GM23338 (cell line): ENCODE measurements around the gene CIT. TPM values are rescaled to one million over a fixed set of nuclear protein-coding genes. Genes with fewer than 3 reads are reported as not detected.

Experiments used
- ATAC-seq: fragments of 200-7000 bp; cut with Tn5 transposase; 3 replicates; pipeline ENCODE4 v1.9.1; 2020
- DNase-seq: peaks from one replicate; pipeline ENCODE4 v3.0.0-alpha.2; 2015; ENCODE audit warnings: low spot score
- H2AFZ ChIP-seq: fragments of 200-600 bp; sonication (generic); 2 replicates; pipeline ENCODE4 v1.8.0; 2016; ENCODE audit warnings: antibody characterized with exemption, mild to moderate bottlenecking, moderate library complexity
- H3F3A ChIP-seq: fragments of 200-600 bp; sonication (generic); replicated peaks from 2 replicates; pipeline ENCODE4 v1.8.0; 2017; ENCODE audit warnings: antibody characterized with exemption, mixed run types, low read depth
- H3K27ac ChIP-seq: fragments of 200-600 bp; sonication (generic); 2 replicates; pipeline ENCODE4 v1.6.1; 2016; ENCODE audit warnings: low read depth
- H3K27me3 ChIP-seq: fragments of 200-600 bp; sonication (generic); 2 replicates; pipeline ENCODE4 v1.8.0; 2016; ENCODE audit warnings: mild to moderate bottlenecking, mixed run types, moderate library complexity; ENCODE audit not compliant: insufficient read depth
- H3K36me3 ChIP-seq: fragments of 200-600 bp; sonication (generic); 2 replicates; pipeline ENCODE4 v1.8.0; 2016; ENCODE audit warnings: mild to moderate bottlenecking; ENCODE audit not compliant: insufficient read depth
- H3K4me1 ChIP-seq: fragments of 200-600 bp; sonication (generic); 2 replicates; pipeline ENCODE4 v1.8.0; 2016; ENCODE audit warnings: mild to moderate bottlenecking, moderate library complexity; ENCODE audit not compliant: insufficient read depth
- H3K4me2 ChIP-seq: fragments of 200-600 bp; sonication (generic); 2 replicates; pipeline ENCODE4 v1.7.1; 2017; ENCODE audit warnings: mixed run types
- H3K4me3 ChIP-seq: fragments of 200-600 bp; sonication (generic); 2 replicates; pipeline ENCODE4 v1.6.1; 2016; ENCODE audit warnings: mixed run types
- H3K79me2 ChIP-seq: fragments of 200-600 bp; sonication (generic); replicated peaks from 2 replicates; pipeline ENCODE4 v1.8.0; 2017; ENCODE audit warnings: mild to moderate bottlenecking; ENCODE audit not compliant: insufficient read depth
- H3K9me2 ChIP-seq: fragments of 200-600 bp; sonication (generic); 2 replicates; pipeline ENCODE4 v1.8.0; 2017; ENCODE audit not compliant: insufficient read depth
- H4K20me1 ChIP-seq: fragments of 200-600 bp; sonication (generic); replicated peaks from 2 replicates; pipeline ENCODE4 v1.8.0; 2017; ENCODE audit warnings: mild to moderate bottlenecking; ENCODE audit not compliant: insufficient read depth
- H3K27ac Mint-ChIP-seq: 2 replicates; pipeline ENCODE4 v1.8.0; 2020; ENCODE audit warnings: inconsistent platforms, mild to moderate bottlenecking, moderate library complexity, mixed read lengths
- H3K27me3 Mint-ChIP-seq: 3 replicates; pipeline ENCODE4 v1.8.0; 2022; ENCODE audit warnings: low read depth, mild to moderate bottlenecking, moderate library complexity, mixed read lengths, inconsistent platforms; ENCODE audit not compliant: insufficient read depth, poor library complexity
- H3K36me3 Mint-ChIP-seq: 3 replicates; pipeline ENCODE4 v1.8.0; 2021; ENCODE audit warnings: low read depth, mild to moderate bottlenecking, inconsistent platforms, moderate library complexity, mixed read lengths
- H3K4me1 Mint-ChIP-seq: 3 replicates; pipeline ENCODE4 v1.8.0; 2020; ENCODE audit warnings: mild to moderate bottlenecking, inconsistent platforms, mixed read lengths
- H3K4me3 Mint-ChIP-seq: 3 replicates; pipeline ENCODE4 v1.8.0; 2021; ENCODE audit warnings: moderate library complexity, mild to moderate bottlenecking, inconsistent platforms, mixed read lengths
- H3K9me3 Mint-ChIP-seq: 3 replicates; pipeline ENCODE4 v1.8.0; 2020; ENCODE audit warnings: moderate library complexity, mild to moderate bottlenecking, inconsistent platforms, mixed read lengths
- CREB1 ChIP-seq: fragments of 250-450 bp; sonication (Bioruptor Pico); IDR thresholded peaks from 2 replicates; pipeline ENCODE4 v1.5.0; 2020; ENCODE audit warnings: low read depth, mild to moderate bottlenecking, moderate library complexity
- JUNB ChIP-seq: IDR thresholded peaks from one replicate; pipeline ENCODE4 v1.6.1; 2016; ENCODE audit warnings: antibody characterized with exemption; ENCODE audit not compliant: unreplicated experiment
- NANOG ChIP-seq: IDR thresholded peaks from 2 replicates; pipeline ENCODE4 v1.6.1; 2016; ENCODE audit warnings: antibody characterized with exemption, borderline replicate concordance
- POLR2AphosphoS5 ChIP-seq: IDR thresholded peaks from 2 replicates; pipeline ENCODE4 v1.6.1; 2016; ENCODE audit warnings: antibody characterized with exemption, low read depth
- STAT1 ChIP-seq: IDR thresholded peaks from one replicate; pipeline ENCODE4 v1.6.1; 2016; ENCODE audit warnings: antibody characterized with exemption; ENCODE audit not compliant: unreplicated experiment
- ZNF331 ChIP-seq: fragments of 250-450 bp; sonication (Bioruptor Pico); IDR thresholded peaks from 2 replicates; pipeline ENCODE4 v1.5.0; 2020; ENCODE audit warnings: low read depth, mild to moderate bottlenecking, moderate library complexity
- polyA plus RNA-seq: library from polyadenylated mRNA; unstranded; fragments of >200 nt; fragmentation: Nextera tagmentation; extraction: Ambion mirVana; gene quantifications from 2 replicates; pipeline ENCODE4 v1.2.1, GENCODE V29; 2016
- total RNA-seq: library from RNA; depleted of rRNA; stranded (reverse); fragments of >200 nt; shearing (Covaris generic); gene quantifications from 2 replicates; pipeline ENCODE4 v1.2.3, GENCODE V29; 2014
- TF ChIP-seq, protein P1 (sequence below): fragments of 250-450 bp; sonication (Bioruptor Pico); IDR thresholded peaks from 2 replicates; pipeline ENCODE4 v1.5.0; 2020; ENCODE audit warnings: mild to moderate bottlenecking, moderate library complexity
- TF ChIP-seq, protein P2 (sequence below): IDR thresholded peaks from 2 replicates; pipeline ENCODE4 v1.6.1; 2016; ENCODE audit warnings: antibody characterized with exemption

Gene CIT
- total and polyA plus RNA-seq, 2 experiments from 2014 or later, result 9.7 to 47.8 TPM

DNA sequence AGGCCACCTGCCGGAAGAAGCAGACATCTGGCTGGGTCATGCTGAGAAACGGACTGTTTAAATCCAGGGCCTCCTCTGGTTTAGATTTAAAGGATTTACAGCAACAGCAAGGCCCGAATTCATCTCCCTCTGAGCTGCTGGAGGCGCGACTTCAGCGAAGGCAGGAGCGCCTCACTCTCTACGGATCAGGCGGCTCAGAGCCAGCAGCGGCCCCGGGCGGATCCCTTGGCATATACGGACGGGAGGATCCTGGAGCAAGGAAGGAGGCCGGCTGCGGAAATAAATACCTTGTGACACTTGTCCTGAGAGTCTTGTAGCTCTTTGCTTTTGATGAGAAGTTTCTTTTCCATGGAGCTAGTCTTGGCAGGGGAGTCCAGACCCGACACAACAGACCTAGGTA lies 92.4 kb downstream of the CIT start (continued):
- TF ChIP-seq, protein P1, sequence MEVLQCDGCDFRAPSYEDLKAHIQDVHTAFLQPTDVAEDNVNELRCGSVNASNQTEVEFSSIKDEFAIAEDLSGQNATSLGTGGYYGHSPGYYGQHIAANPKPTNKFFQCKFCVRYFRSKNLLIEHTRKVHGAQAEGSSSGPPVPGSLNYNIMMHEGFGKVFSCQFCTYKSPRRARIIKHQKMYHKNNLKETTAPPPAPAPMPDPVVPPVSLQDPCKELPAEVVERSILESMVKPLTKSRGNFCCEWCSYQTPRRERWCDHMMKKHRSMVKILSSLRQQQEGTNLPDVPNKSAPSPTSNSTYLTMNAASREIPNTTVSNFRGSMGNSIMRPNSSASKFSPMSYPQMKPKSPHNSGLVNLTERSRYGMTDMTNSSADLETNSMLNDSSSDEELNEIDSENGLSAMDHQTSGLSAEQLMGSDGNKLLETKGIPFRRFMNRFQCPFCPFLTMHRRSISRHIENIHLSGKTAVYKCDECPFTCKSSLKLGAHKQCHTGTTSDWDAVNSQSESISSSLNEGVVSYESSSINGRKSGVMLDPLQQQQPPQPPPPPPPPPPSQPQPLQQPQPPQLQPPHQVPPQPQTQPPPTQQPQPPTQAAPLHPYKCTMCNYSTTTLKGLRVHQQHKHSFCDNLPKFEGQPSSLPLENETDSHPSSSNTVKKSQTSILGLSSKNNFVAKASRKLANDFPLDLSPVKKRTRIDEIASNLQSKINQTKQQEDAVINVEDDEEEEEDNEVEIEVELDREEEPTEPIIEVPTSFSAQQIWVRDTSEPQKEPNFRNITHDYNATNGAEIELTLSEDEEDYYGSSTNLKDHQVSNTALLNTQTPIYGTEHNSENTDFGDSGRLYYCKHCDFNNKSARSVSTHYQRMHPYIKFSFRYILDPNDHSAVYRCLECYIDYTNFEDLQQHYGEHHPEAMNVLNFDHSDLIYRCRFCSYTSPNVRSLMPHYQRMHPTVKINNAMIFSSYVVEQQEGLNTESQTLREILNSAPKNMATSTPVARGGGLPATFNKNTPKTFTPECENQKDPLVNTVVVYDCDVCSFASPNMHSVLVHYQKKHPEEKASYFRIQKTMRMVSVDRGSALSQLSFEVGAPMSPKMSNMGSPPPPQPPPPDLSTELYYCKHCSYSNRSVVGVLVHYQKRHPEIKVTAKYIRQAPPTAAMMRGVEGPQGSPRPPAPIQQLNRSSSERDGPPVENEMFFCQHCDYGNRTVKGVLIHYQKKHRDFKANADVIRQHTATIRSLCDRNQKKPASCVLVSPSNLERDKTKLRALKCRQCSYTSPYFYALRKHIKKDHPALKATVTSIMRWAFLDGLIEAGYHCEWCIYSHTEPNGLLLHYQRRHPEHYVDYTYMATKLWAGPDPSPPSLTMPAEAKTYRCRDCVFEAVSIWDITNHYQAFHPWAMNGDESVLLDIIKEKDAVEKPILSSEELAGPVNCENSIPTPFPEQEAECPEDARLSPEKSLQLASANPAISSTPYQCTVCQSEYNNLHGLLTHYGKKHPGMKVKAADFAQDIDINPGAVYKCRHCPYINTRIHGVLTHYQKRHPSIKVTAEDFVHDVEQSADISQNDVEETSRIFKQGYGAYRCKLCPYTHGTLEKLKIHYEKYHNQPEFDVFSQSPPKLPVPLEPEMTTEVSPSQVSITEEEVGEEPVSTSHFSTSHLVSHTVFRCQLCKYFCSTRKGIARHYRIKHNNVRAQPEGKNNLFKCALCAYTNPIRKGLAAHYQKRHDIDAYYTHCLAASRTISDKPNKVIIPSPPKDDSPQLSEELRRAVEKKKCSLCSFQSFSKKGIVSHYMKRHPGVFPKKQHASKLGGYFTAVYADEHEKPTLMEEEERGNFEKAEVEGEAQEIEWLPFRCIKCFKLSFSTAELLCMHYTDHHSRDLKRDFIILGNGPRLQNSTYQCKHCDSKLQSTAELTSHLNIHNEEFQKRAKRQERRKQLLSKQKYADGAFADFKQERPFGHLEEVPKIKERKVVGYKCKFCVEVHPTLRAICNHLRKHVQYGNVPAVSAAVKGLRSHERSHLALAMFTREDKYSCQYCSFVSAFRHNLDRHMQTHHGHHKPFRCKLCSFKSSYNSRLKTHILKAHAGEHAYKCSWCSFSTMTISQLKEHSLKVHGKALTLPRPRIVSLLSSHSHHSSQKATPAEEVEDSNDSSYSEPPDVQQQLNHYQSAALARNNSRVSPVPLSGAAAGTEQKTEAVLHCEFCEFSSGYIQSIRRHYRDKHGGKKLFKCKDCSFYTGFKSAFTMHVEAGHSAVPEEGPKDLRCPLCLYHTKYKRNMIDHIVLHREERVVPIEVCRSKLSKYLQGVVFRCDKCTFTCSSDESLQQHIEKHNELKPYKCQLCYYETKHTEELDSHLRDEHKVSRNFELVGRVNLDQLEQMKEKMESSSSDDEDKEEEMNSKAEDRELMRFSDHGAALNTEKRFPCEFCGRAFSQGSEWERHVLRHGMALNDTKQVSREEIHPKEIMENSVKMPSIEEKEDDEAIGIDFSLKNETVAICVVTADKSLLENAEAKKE (CRISPR knock-in tag), result no peak
- no peak for TF ChIP-seq CREB1
- TF ChIP-seq STAT1, result no peak

DNA sequence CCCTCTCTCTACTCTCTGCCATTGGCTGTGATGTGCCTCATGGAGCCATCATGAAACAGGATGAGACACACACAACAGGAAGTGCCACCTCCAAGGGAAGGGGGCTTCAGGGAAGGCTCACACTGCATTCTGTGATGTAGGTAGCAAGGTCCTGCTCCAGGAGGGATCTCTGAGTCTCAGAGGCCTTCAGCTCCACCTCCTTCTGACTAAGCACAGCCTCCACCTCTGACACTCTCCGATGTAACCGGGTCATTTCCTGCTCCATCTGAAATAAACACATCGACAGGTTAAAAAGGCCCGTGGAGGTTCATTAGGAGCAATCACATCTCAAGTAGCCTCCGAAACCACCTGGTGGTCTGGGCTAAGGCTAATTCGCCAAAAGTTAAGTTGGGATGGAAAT lies 93.3 kb downstream of the CIT start:
- Histone ChIP-seq H3K4me3 (no peak overlapping the region), H4K20me1 (no peaks in the 10 kb centered on the region), H3K79me2 (no peaks in the 10 kb centered on the region), H3K36me3 (peaks cover 7% of the 10 kb centered on the region), H3K4me2 (no peak overlapping the region), H3F3A (no peaks in the 10 kb centered on the region), H3K4me1 (no peaks in the 10 kb centered on the region), H2AFZ (no peak overlapping the region), H3K27me3 (no peaks in the 10 kb centered on the region), H3K9me2 (no peaks in the 10 kb centered on the region), H3K27ac (no peak overlapping the region)
- no peak for ATAC-seq
- Mint-ChIP-seq H3K27me3 (peaks cover 2% of the 10 kb centered on the region), H3K36me3 (peaks cover 59% of the 10 kb centered on the region), H3K9me3 (peaks cover 3% of the 10 kb centered on the region; the same call in 2 of the 3 replicates), H3K27ac (peak overlapping the region; percentile 29; the same call in 1 of the 2 replicates), H3K4me1 (peaks cover 7% of the 10 kb centered on the region; the same call in 2 of the 3 replicates), H3K4me3 (no peak overlapping the region)
- DNase-seq, result no peak
- TF ChIP-seq, protein P1 (CRISPR knock-in tag), result no peak
- TF ChIP-seq ZNF331, result no peak
- no peak for TF ChIP-seq POLR2AphosphoS5
- TF ChIP-seq, protein P2, sequence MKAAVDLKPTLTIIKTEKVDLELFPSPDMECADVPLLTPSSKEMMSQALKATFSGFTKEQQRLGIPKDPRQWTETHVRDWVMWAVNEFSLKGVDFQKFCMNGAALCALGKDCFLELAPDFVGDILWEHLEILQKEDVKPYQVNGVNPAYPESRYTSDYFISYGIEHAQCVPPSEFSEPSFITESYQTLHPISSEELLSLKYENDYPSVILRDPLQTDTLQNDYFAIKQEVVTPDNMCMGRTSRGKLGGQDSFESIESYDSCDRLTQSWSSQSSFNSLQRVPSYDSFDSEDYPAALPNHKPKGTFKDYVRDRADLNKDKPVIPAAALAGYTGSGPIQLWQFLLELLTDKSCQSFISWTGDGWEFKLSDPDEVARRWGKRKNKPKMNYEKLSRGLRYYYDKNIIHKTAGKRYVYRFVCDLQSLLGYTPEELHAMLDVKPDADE, result no peak
- TF ChIP-seq JUNB, result no peak
- no peak for TF ChIP-seq NANOG
